ENCODE data around the gene DEFB123.
"Not testable (repeated sequence)": the region's sequence is repeated elsewhere in the genome, so short reads cannot be mapped to it uniquely, and the experiment has no call there.

The DEFB123 gene

GRCh38 chr20:31440012-31440659, at the start of gene DEFB123:
TSS of gene DEFB123 (plus strand) at chr20:31440632. CDS start at chr20:31440699, 67 bp downstream.
- no peak for DNase-seq (ENCODE audit: low spot score)

GRCh38 chr20:31392836-31393235, 47.6 kb upstream of the DEFB123 start:
- DNase-seq (ENCODE audit: low spot score): no peak

GRCh38 chr20:31394900-31395299, 45.5 kb upstream of the DEFB123 start:
- no peak for DNase-seq (ENCODE audit: low spot score)

GRCh38 chr20:31403886-31404285, 36.5 kb upstream of the DEFB123 start:
- DNase-seq (ENCODE audit: low spot score): no peak

GRCh38 chr20:31406115-31406514, 34.3 kb upstream of the DEFB123 start, which contains the start of gene DEFB121:
TSS of gene DEFB121 (minus strand) at chr20:31406215. CDS start at chr20:31406152, 63 bp downstream.
- DNase-seq (ENCODE audit: low spot score): no peak

GRCh38 chr20:31410011-31410410, 30.4 kb upstream of the DEFB123 start:
- no peak for DNase-seq (ENCODE audit: low spot score)

- no peak for DNase-seq (ENCODE audit: low spot score)
Measured at GRCh38 chr20:31414381-31414780, 26.1 kb upstream of the DEFB123 start.

GRCh38 chr20:31415653-31416052, 24.8 kb upstream of the DEFB123 start:
- no peak for DNase-seq (ENCODE audit: low spot score)

- no peak for DNase-seq (ENCODE audit: low spot score)
Measured at GRCh38 chr20:31418307-31418706, 22.1 kb upstream of the DEFB123 start.

- no peak for DNase-seq (ENCODE audit: low spot score)
Measured at GRCh38 chr20:31425797-31426196, 14.6 kb upstream of the DEFB123 start.

- DNase-seq (ENCODE audit: low spot score): not testable (repeated sequence)
Measured at GRCh38 chr20:31426891-31427551, 13.4 kb upstream of the DEFB123 start.

- not testable (repeated sequence) for DNase-seq (ENCODE audit: low spot score)
Measured at GRCh38 chr20:31427576-31427975, 12.9 kb upstream of the DEFB123 start.

GRCh38 chr20:31430568-31431115, 9.8 kb upstream of the DEFB123 start:
- DNase-seq (ENCODE audit: low spot score): no peak

- no peak for DNase-seq (ENCODE audit: low spot score)
Measured at GRCh38 chr20:31446084-31446819, 5.8 kb downstream of the DEFB123 start.

GRCh38 chr20:31449511-31450414, 9.3 kb downstream of the DEFB123 start:
- DNase-seq (ENCODE audit: low spot score): no peak

- no peak for DNase-seq (ENCODE audit: low spot score)
Measured at GRCh38 chr20:31452575-31452974, 12.1 kb downstream of the DEFB123 start.

- no peak for DNase-seq (ENCODE audit: low spot score)
Measured at GRCh38 chr20:31454361-31454760, 13.9 kb downstream of the DEFB123 start.

GRCh38 chr20:31470946-31471345, 30.5 kb downstream of the DEFB123 start:
- DNase-seq (ENCODE audit: low spot score): not testable (repeated sequence)

- no peak for DNase-seq (ENCODE audit: low spot score)
Measured at GRCh38 chr20:31472395-31473330, 32.2 kb downstream of the DEFB123 start.

GRCh38 chr20:31473331-31474096, 33.1 kb downstream of the DEFB123 start:
- DNase-seq (ENCODE audit: low spot score): no peak
